ENCODE results near the gene MTRF1.

GRCh38 chr13:41313117-41313516, 49.7 kb upstream of the MTRF1 start:
- TF ChIP-seq CTCF (IDR thresholded peaks at IDR 0.05) = no peak
- TF ChIP-seq POLR2A (IDR thresholded peaks at IDR 0.05) = no peak
